A673 (cell line): ENCODE measurements around the gene TPO.

Source experiments
- CTCF ChIP-seq: fragments of 300-800, 200-600 bp; sonication (generic); conservative IDR thresholded peaks from 2 replicates; pipeline ENCODE4 v1.5.1; 2017; ENCODE audit warnings: low read depth, mild to moderate bottlenecking, antibody characterized with exemption, low read length, moderate library complexity, mixed read lengths
- EZH2 ChIP-seq: fragments of 200-600 bp; sonication (generic); IDR thresholded peaks from 2 replicates; pipeline ENCODE4 v1.6.1; 2017; ENCODE audit warnings: borderline replicate concordance, low read depth, mild to moderate bottlenecking, mixed read lengths, antibody characterized with exemption, low read length; ENCODE audit not compliant: poor library complexity, severe bottlenecking

DNA sequence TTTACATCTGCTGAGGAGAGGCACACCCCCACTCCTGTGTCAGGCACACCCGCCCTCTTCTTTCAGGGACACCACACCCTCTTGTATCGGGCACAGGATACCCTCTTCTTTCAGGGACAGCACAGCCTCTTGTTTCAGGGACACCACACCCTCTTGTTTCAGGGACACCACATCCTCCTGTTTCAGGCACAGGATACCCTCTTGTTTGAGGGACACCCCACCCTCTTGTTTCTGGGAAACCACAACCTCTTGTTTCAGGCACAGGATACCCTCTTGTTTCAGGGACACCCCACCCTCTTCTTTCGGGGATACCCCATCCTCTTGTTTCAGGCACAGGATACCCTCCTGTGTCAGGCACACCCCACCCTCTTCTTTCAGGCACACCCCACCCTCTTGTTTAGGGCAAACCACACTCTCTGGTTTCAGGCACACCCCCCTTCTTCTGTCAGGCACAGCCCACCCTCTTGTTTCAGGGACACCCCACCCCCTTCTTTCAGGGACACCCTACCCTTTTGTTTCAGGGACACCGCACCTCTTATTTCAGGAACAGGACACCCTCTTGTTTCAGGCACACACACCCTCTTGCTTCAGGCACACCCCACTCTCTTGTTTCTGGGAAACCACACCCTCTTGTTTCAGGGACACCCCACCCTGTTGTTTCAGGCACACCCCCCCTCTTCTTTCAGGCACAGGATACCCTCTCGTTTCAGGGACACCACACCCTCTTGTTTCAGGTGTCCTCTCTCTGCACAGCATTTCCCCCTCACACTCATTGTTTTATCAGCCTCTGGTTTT lies 96.2 kb downstream of the TPO start:
- no peak for TF ChIP-seq CTCF
- TF ChIP-seq EZH2, result no peak
